Thyroid gland (tissue), 4 donors: Measurements from ENCODE around the gene LHFPL6. TPM values are rescaled to one million over a fixed set of nuclear protein-coding genes. Genes with fewer than 3 reads are reported as not detected.

Source experiments
- DNase-seq, 2 donors: peaks; one replicate each; pipeline ENCODE4 v3.0.0-alpha.2; 2019
- H3K27ac ChIP-seq, 3 donors: fragments of 200-600 bp; sonication (generic); 1 replicate in 2 of 3; 2 replicates in 1 of 3; pipeline ENCODE4 v1.5.1; 2016 to 2019; ENCODE audit warnings: mild to moderate bottlenecking in 1 of 3, moderate library complexity in 1 of 3
- H3K27me3 ChIP-seq: fragments of 200-600 bp; sonication (generic); one replicate; pipeline ENCODE4 v1.5.1; 2019
- H3K36me3 ChIP-seq, 2 donors: fragments of 200-600 bp; sonication (generic); one replicate each; pipeline ENCODE4 v1.5.1; 2016 to 2019
- H3K4me1 ChIP-seq, 2 donors: fragments of 200-600 bp; sonication (generic); one replicate each; pipeline ENCODE4 v1.5.1; 2017 to 2019
- H3K4me3 ChIP-seq, 3 donors: fragments of 200-600 bp; sonication (generic); replicated peaks in 1 of 3; 1 replicate in 2 of 3; 2 replicates in 1 of 3; pipeline ENCODE4 v1.5.1; 2016; ENCODE audit warnings: mild to moderate bottlenecking in 1 of 3
- H3K9me3 ChIP-seq: fragments of 200-600 bp; sonication (generic); one replicate; pipeline ENCODE4 v1.5.1; 2017
- CTCF ChIP-seq, 6 experiments: fragments of 200-600 bp in 3 of 6; fragments of 450-650 bp in 3 of 6; sonication (generic) in 3 of 6; IDR thresholded peaks; one replicate each; pipeline ENCODE4 v1.5.1; 2016 to 2019; ENCODE audit warnings: antibody characterized with exemption in 6 of 6, mild to moderate bottlenecking in 2 of 6, inconsistent platforms in 1 of 6, moderate library complexity in 1 of 6
- POLR2A ChIP-seq, 2 donors: fragments of 450-650 bp; IDR thresholded peaks; one replicate each; pipeline ENCODE4 v1.6.1; 2017; ENCODE audit warnings: antibody characterized with exemption in 2 of 2, mild to moderate bottlenecking in 2 of 2, moderate library complexity in 1 of 2
- WGBS, 2 donors: methylation state at CpG; one replicate each; pipeline ENCODE4 v1.1.5; 2017; 5-methylcytosine and 5-hydroxymethylcytosine counted together
- intact Hi-C: fragments of 100-400 bp; cut with DNase I; formaldehyde crosslinking; loops from one replicate; pipeline ENCODE4 v1.15.1; 2023
- total RNA-seq, 4 donors: library from RNA; depleted of rRNA; stranded (reverse); fragments of >200 nt; gene quantifications; one replicate each; pipeline ENCODE4 v1.2.3, GENCODE V29; 2016

The LHFPL6 gene
- total RNA-seq, 4 donors from 2014 or later: 23.6 to 86.3 (median 42.0) TPM

GRCh38 chr13:39561971-39562370 lies 41.0 kb downstream of the LHFPL6 start:
- Histone ChIP-seq H3K36me3 (no peaks in the 10 kb centered on the region), H3K27ac (no peak overlapping the region), H3K9me3 (no peaks in the 10 kb centered on the region), H3K4me1 (no peaks in the 10 kb centered on the region), H3K27me3 (no peaks in the 10 kb centered on the region), H3K4me3 (no peak overlapping the region)
- TF ChIP-seq POLR2A (IDR thresholded peaks at IDR 0.05) (no peak), CTCF (IDR thresholded peaks at IDR 0.05) (no peak)
- no peak for DNase-seq
- 82 to 85% methylated on average over 1 of the region's 1 CpG for WGBS, 2 donors
- intact Hi-C loops: no loop called here

GRCh38 chr13:39559847-39560246 lies 43.1 kb downstream of the LHFPL6 start:
- Histone ChIP-seq H3K9me3 (no peaks in the 10 kb centered on the region), H3K27ac (no peak overlapping the region), H3K4me1 (no peaks in the 10 kb centered on the region), H3K36me3 (no peaks in the 10 kb centered on the region), H3K4me3 (no peak overlapping the region), H3K27me3 (no peaks in the 10 kb centered on the region)
- 92 to 98% methylated on average over 3 of the region's 3 CpGs for WGBS, 2 donors
- TF ChIP-seq POLR2A (IDR thresholded peaks at IDR 0.05): no peak
- no peak for TF ChIP-seq CTCF (IDR thresholded peaks at IDR 0.05)
- DNase-seq: no peak
- intact Hi-C loops: no loop called here

- H3K36me3 ChIP-seq: no peaks in the 10 kb centered on the region
- no peak for DNase-seq
Measured at GRCh38 chr13:39557285-39557955, 45.6 kb downstream of the LHFPL6 start.

GRCh38 chr13:39556866-39557265 lies 46.1 kb downstream of the LHFPL6 start:
- Histone ChIP-seq H3K27me3 (no peaks in the 10 kb centered on the region), H3K4me3 (no peak overlapping the region), H3K36me3 (no peaks in the 10 kb centered on the region), H3K27ac (no peak overlapping the region), H3K4me1 (no peaks in the 10 kb centered on the region), H3K9me3 (no peaks in the 10 kb centered on the region)
- no peak for DNase-seq
- 79 to 86% methylated on average over 1 of the region's 1 CpG for WGBS, 2 donors
- TF ChIP-seq CTCF (IDR thresholded peaks at IDR 0.05) (no peak), POLR2A (IDR thresholded peaks at IDR 0.05) (no peak)
- intact Hi-C loops: no loop called here

More at GRCh38 chr13:39557285-39557955, 45.6 kb downstream of the LHFPL6 start:
- Histone ChIP-seq H3K9me3 (no peaks in the 10 kb centered on the region), H3K4me3 (no peak overlapping the region), H3K4me1 (no peaks in the 10 kb centered on the region), H3K27me3 (no peaks in the 10 kb centered on the region), H3K27ac (no peak overlapping the region)
- intact Hi-C loops: no loop called here
- 88 to 90% methylated on average over 12 of the region's 12 CpGs for WGBS, 2 donors
- TF ChIP-seq POLR2A (IDR thresholded peaks at IDR 0.05) (no peak), CTCF (IDR thresholded peaks at IDR 0.05) (no peak)

GRCh38 chr13:39554371-39554770 lies 48.6 kb downstream of the LHFPL6 start:
- H3K9me3 ChIP-seq: no peaks in the 10 kb centered on the region
- TF ChIP-seq POLR2A (IDR thresholded peaks at IDR 0.05) (no peak), CTCF (IDR thresholded peaks at IDR 0.05) (no peak)
- intact Hi-C loops: no loop called here
- no peaks in the 10 kb centered on the region for H3K27me3 ChIP-seq
- H3K4me1 ChIP-seq: no peaks in the 10 kb centered on the region
- H3K27ac ChIP-seq: no peak overlapping the region
- DNase-seq: no peak
- 84 to 88% methylated on average over 3 of the region's 3 CpGs for WGBS, 2 donors
- H3K36me3 ChIP-seq: no peaks in the 10 kb centered on the region
- H3K4me3 ChIP-seq: no peak overlapping the region
